SK-N-DZ (cell line): Measurements from ENCODE around the gene THBS2.

Experiments
- DNase-seq: peaks from one replicate; pipeline ENCODE4 v3.0.0-alpha.2; 2015; ENCODE audit warnings: low spot score

Gene THBS2

DNA sequence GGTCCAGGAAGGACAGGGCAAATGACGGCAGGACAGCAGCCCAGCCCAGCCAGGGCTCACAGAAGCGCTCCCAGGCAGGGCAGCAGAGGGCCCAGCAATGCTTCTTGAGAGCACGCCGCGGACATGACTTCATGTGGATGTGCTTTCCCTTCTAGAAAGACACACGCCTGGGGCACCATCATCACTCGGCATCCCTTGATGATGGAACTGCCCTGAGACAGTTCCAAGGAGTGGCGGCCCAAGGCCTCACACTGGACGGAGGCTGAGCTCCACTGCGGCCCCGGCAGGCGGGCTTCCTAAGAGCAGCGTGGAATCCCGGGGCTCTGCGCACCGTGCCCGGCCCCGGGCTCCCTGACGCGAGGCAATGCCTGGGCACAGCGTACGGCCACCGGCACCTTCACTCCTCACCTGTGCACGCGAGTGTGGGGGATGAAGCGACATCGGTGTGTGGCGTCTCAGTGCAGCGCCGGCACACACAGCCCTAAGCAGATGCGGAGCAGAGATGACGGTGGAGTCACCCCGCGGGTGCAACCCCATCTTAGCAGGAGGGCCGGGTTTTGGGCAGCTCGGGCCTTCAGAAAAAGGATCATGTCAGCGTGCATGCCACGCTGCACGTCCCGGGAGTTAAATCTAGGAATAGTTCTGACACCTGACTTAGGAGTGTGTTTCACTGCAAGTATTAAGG is 86.6 kb downstream of the THBS2 start:
- DNase-seq, result no peak
